Right lobe of liver (tissue), 6 donors: ENCODE measurements around the gene NRXN3. TPM values are rescaled to one million over a fixed set of nuclear protein-coding genes. Genes with fewer than 3 reads are reported as not detected.

Experiments
- ATAC-seq, 4 donors: fragments of 200-7000 bp; cut with Tn5 transposase; one replicate each; pipeline ENCODE4 v1.9.1; 2020; ENCODE audit warnings: mild to moderate bottlenecking in 4 of 4, moderate library complexity in 4 of 4
- DNase-seq, 3 donors: peaks; one replicate each; pipeline ENCODE4 v3.0.0-alpha.2; 2020
- H3K27ac ChIP-seq, 3 donors: fragments of 200-600 bp; one replicate each; pipeline ENCODE4 v1.8.0; 2022
- H3K27me3 ChIP-seq, 2 donors: fragments of 200-600 bp; one replicate each; pipeline ENCODE4 v1.8.0; 2022
- H3K36me3 ChIP-seq, 4 donors: fragments of 200-600 bp; sonication (generic) in 1 of 4; one replicate each; pipeline versions ENCODE4 v1.5.1 to v1.8.0; 2017 to 2022; ENCODE audit warnings: control low read depth in 1 of 4
- H3K4me1 ChIP-seq, 4 donors: fragments of 200-600 bp; sonication (generic) in 1 of 4; one replicate each; pipeline versions ENCODE4 v1.5.1 to v1.8.0; 2017 to 2022; ENCODE audit warnings: control low read depth in 1 of 4
- H3K4me3 ChIP-seq, 3 donors: fragments of 200-600 bp; one replicate each; pipeline ENCODE4 v1.8.0; 2022
- H3K9me3 ChIP-seq, 4 donors: fragments of 200-600 bp; sonication (generic) in 1 of 4; one replicate each; pipeline versions ENCODE4 v1.5.1 to v1.8.0; 2017 to 2022; ENCODE audit warnings: control low read depth in 1 of 4
- CTCF ChIP-seq, 4 donors: fragments of 200-600 bp in 3 of 4; fragments of 450-650 bp in 1 of 4; IDR thresholded peaks; one replicate each; pipeline versions ENCODE4 v1.5.1 to v1.8.0; 2016 to 2022; ENCODE audit warnings: antibody characterized with exemption in 4 of 4, mild to moderate bottlenecking in 2 of 4
- POLR2A ChIP-seq: fragments of 450-650 bp; IDR thresholded peaks from one replicate; pipeline ENCODE4 v1.6.1; 2017; ENCODE audit warnings: antibody characterized with exemption, mild to moderate bottlenecking
- WGBS: methylation state at CpG from one replicate; pipeline ENCODE4 v1.1.6; 2018; ENCODE audit warnings: low coverage, low lambda C conversion rate; ENCODE audit not compliant: insufficient coverage; ENCODE audit errors: missing lambda C conversion rate; 5-methylcytosine and 5-hydroxymethylcytosine counted together
- intact Hi-C, 2 donors: fragments of 100-400 bp; cut with DNase I; formaldehyde crosslinking; loops; one replicate each; pipeline versions ENCODE4 v1.11.2 to v1.14.1; 2022
- total RNA-seq, 6 experiments: library from RNA; depleted of rRNA in 2 of 6; stranded (reverse); fragments of >200 nt in 2 of 6; fragmentation: NEBNext Ultra II Directional in 3 of 6; extraction: Animal tissue kit (Norgen Biotek cat#: 25700) in 3 of 6; gene quantifications; one replicate each; pipeline versions ENCODE4 v1.1.0 to v1.2.4, GENCODE V29; 2016 to 2023
- donor health status: DM: no; HTN: yes; CAD: no.
- donor health status: DM: no; HTN: no; CAD: no.
- donor health status: DM: no; HTN: no; CAD: no.
- donor health status: DM: no; HTN: yes; CAD: no.
- donor health status: DM: no; HTN: yes; CAD: no.

Gene NRXN3
- total RNA-seq, 6 experiments from 2014 or later = 0.06 to 0.51 (median 0.23) TPM; not detected in 1

GRCh38 chr14:78581229-78581628 is 411.1 kb downstream of the NRXN3 start:
- DNase-seq (no peak), ATAC-seq (no peak)
- Histone ChIP-seq H3K9me3 (no peaks in the 10 kb centered on the region), H3K4me1 (no peaks in the 10 kb centered on the region), H3K27me3 (no peaks in the 10 kb centered on the region), H3K4me3 (no peak overlapping the region), H3K27ac (no peak overlapping the region), H3K36me3 (no peaks in the 10 kb centered on the region)
- intact Hi-C loops = no loop called here
- TF ChIP-seq CTCF (IDR thresholded peaks at IDR 0.05) (no peak), POLR2A (no peak)
- 23% methylated on average over 5 of the region's 5 CpGs for WGBS

- intact Hi-C loops = no loop called here
- no peaks in the 10 kb centered on the region for H3K4me1 ChIP-seq
- no peak overlapping the region for H3K27ac ChIP-seq
- H3K36me3 ChIP-seq = no peaks in the 10 kb centered on the region
- ATAC-seq = no peak
- H3K9me3 ChIP-seq = no peaks in the 10 kb centered on the region
- TF ChIP-seq POLR2A (no peak), CTCF (IDR thresholded peaks at IDR 0.05) (no peak)
- H3K4me3 ChIP-seq = no peak overlapping the region
- no peak for DNase-seq
- WGBS = 55% methylated on average over 6 of the region's 6 CpGs
- no peaks in the 10 kb centered on the region for H3K27me3 ChIP-seq
Observed at GRCh38 chr14:78586681-78587080, 416.5 kb downstream of the NRXN3 start.

- DNase-seq (no peak), ATAC-seq (no peak)
- 56% methylated on average over 1 of the region's 3 CpGs for WGBS
- Histone ChIP-seq H3K9me3 (no peaks in the 10 kb centered on the region), H3K4me1 (no peaks in the 10 kb centered on the region), H3K27ac (no peak overlapping the region), H3K4me3 (no peak overlapping the region), H3K27me3 (no peaks in the 10 kb centered on the region), H3K36me3 (no peaks in the 10 kb centered on the region)
- TF ChIP-seq CTCF (IDR thresholded peaks at IDR 0.05) (no peak), POLR2A (no peak)
- intact Hi-C loops = no loop called here
Observed at GRCh38 chr14:78588906-78589305, 418.7 kb downstream of the NRXN3 start.

GRCh38 chr14:78592616-78593219 is 422.5 kb downstream of the NRXN3 start:
- DNase-seq (no peak), ATAC-seq (no peak)
- TF ChIP-seq CTCF (IDR thresholded peaks at IDR 0.05) (no peak), POLR2A (no peak)
- H3K27me3 ChIP-seq = no peaks in the 10 kb centered on the region
- no peak overlapping the region for H3K27ac ChIP-seq
- H3K9me3 ChIP-seq = no peaks in the 10 kb centered on the region
- H3K4me3 ChIP-seq = no peak overlapping the region
- WGBS = 75% methylated on average over 8 of the region's 13 CpGs
- H3K4me1 ChIP-seq = no peaks in the 10 kb centered on the region
- no peaks in the 10 kb centered on the region for H3K36me3 ChIP-seq
- intact Hi-C loops = no loop called here

- intact Hi-C loops = no loop called here
- H3K36me3 ChIP-seq = no peaks in the 10 kb centered on the region
- no peaks in the 10 kb centered on the region for H3K4me1 ChIP-seq
- DNase-seq = no peak
- no peak overlapping the region for H3K27ac ChIP-seq
- no peak for ATAC-seq
- TF ChIP-seq CTCF (IDR thresholded peaks at IDR 0.05) (no peak), POLR2A (no peak)
- no peak overlapping the region for H3K4me3 ChIP-seq
- H3K9me3 ChIP-seq = no peaks in the 10 kb centered on the region
- 92% methylated on average over 2 of the region's 11 CpGs for WGBS
- H3K27me3 ChIP-seq = no peaks in the 10 kb centered on the region
Observed at GRCh38 chr14:78593949-78594348, 423.8 kb downstream of the NRXN3 start.
